ENCODE results near the gene NEURL1B.

NEURL1B gene

DNA sequence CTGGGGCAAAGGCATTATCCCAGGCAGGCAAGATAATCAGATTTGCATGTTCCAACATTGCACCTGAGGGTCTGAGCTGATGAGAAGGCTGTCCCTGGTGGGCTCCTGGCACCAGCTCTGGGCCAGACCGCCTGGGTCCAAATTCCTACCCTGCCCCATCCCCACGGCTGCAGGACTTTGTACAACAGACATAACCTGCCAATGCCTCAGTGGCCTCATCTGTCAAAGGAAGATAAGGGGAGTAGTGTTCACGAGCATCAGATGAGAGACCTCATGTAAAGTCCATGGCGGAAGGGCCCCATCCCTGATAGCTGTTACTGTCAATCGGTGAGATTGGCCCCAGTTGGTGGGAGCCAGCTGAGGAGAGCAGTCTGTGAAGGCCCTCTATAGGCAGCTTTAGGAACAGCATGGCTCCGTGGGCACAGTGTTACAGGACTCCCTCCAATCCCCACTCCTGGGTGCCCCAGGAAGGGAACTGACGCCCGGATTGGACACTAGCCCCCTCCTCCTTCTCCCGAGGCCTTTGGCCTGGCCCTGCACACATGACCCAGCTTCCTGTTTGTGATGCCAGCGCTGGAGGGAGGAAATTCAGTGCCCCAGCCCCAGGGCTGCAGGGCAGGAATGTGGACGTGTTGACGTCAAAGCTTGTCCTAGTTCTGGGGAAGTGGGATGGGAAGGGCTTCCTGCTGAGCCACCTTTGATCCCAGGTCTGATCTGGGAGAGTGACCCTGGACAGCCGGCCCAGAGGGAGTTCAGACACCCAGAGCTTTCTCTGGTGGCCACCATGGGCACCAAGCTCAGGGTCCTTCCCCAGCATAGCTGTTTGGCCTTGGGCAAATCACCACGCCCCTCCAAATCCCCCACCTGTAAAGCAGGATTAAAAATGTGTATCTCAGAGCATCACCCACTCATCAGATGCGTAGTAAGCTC lies 73.7 kb downstream of the NEURL1B start:
- no peak overlapping the region for H3K27ac ChIP-seq
- TF ChIP-seq, protein P1, sequence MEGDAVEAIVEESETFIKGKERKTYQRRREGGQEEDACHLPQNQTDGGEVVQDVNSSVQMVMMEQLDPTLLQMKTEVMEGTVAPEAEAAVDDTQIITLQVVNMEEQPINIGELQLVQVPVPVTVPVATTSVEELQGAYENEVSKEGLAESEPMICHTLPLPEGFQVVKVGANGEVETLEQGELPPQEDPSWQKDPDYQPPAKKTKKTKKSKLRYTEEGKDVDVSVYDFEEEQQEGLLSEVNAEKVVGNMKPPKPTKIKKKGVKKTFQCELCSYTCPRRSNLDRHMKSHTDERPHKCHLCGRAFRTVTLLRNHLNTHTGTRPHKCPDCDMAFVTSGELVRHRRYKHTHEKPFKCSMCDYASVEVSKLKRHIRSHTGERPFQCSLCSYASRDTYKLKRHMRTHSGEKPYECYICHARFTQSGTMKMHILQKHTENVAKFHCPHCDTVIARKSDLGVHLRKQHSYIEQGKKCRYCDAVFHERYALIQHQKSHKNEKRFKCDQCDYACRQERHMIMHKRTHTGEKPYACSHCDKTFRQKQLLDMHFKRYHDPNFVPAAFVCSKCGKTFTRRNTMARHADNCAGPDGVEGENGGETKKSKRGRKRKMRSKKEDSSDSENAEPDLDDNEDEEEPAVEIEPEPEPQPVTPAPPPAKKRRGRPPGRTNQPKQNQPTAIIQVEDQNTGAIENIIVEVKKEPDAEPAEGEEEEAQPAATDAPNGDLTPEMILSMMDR (IDR thresholded peaks at IDR 0.05; ENCODE audit: low read depth, low read length): peak; percentile 91
- H3K4me3 ChIP-seq (ENCODE audit: low read depth, low read length): no peak overlapping the region
- DNase-seq: peak; percentile 85
- no peaks in the 10 kb centered on the region for H3K27me3 ChIP-seq (ENCODE audit: insufficient read depth, low read depth, severe bottlenecking)
- no peaks in the 10 kb centered on the region for H3K36me3 ChIP-seq
- H3K9me3 ChIP-seq (ENCODE audit: severe bottlenecking): no peaks in the 10 kb centered on the region

DNA sequence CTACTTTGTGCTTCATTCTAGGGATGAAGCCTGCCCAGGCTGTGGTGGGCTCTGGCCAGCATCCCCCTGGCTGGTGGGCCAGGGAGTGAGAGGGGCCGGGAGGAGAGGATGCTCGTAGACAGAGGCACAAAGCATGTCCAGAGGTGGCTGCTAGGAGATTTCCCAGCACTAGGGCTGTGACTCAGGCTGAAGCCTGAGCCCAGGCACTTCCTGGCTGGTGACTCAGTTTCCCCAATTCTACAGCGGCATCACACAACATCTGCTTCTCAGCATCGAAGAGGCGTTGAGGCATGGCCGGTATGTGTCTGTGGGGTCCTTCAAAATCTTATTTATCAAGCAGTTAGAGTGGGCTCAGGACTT lies 74.3 kb downstream of the NEURL1B start:
- DNase-seq: no peak
- H3K4me3 ChIP-seq (ENCODE audit: low read depth, low read length): no peak overlapping the region
- H3K27ac ChIP-seq: no peak overlapping the region
- no peaks in the 10 kb centered on the region for H3K27me3 ChIP-seq (ENCODE audit: insufficient read depth, low read depth, severe bottlenecking)
- TF ChIP-seq, protein P1 (IDR thresholded peaks at IDR 0.05; ENCODE audit: low read depth, low read length): no peak
- no peaks in the 10 kb centered on the region for H3K9me3 ChIP-seq (ENCODE audit: severe bottlenecking)
- H3K36me3 ChIP-seq: no peaks in the 10 kb centered on the region

DNA sequence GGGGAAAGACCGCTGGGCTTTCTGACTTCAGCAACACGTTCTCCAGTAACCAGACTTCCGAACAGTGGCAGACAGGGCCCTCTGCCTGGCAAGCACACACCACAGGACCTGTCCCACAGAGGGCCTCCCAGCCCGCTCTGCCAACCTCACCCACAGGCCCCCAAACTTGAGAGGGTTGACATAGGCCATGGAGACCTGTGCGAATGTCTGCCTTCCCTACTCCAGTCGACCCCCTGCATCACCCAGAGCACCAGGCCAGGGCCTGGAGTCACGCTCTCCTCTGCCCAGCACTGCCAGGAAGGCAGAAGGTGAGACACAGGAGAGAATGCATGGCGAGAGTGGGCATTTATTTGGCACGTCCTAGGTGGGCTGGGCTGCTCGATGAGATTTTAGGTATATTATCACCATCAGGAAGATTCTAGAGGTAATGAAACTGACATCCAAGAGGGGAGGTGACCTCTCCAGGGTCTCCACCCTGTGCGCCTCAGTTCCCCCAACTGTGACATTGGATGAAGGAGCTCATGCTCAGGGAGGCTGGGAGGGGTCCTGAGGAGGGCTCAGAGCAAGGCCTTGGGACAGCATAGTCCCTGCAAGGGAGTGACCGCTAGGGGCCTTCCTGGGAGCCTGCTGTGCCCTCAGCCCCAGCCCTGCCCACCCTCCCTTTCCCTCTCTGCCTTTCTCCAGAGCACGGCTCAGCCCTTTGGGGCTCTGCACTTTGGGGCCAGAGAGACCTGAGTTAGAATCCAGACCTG lies 75.0 kb downstream of the NEURL1B start:
- Histone ChIP-seq H3K36me3 (no peaks in the 10 kb centered on the region), H3K27ac (no peak overlapping the region), H3K9me3 (ENCODE audit: severe bottlenecking) (no peaks in the 10 kb centered on the region), H3K27me3 (ENCODE audit: insufficient read depth, low read depth, severe bottlenecking) (no peaks in the 10 kb centered on the region), H3K4me3 (ENCODE audit: low read depth, low read length) (no peak overlapping the region)
- no peak for DNase-seq
- TF ChIP-seq, protein P1 (IDR thresholded peaks at IDR 0.05; ENCODE audit: low read depth, low read length): 0 out of 2 replicates have a peak, but pooled peaks have one; percentile 10

- H3K4me3 ChIP-seq (ENCODE audit: low read depth, low read length): no peak overlapping the region
- H3K9me3 ChIP-seq (ENCODE audit: severe bottlenecking): no peaks in the 10 kb centered on the region
- TF ChIP-seq, protein P1 (IDR thresholded peaks at IDR 0.05; ENCODE audit: low read depth, low read length): peak; percentile 85
- H3K36me3 ChIP-seq: no peaks in the 10 kb centered on the region
- H3K27ac ChIP-seq: no peak overlapping the region
- H3K27me3 ChIP-seq (ENCODE audit: insufficient read depth, low read depth, severe bottlenecking): no peaks in the 10 kb centered on the region
- peak; percentile 83 for DNase-seq
These were observed 75.8 kb downstream of the NEURL1B start for GRCh38 chr5:172716796-172717313.

GRCh38 chr5:172717481-172718195 lies 76.6 kb downstream of the NEURL1B start:
- no peaks in the 10 kb centered on the region for H3K9me3 ChIP-seq (ENCODE audit: severe bottlenecking)
- no peak overlapping the region for H3K27ac ChIP-seq
- no peak for DNase-seq
- H3K36me3 ChIP-seq: no peaks in the 10 kb centered on the region
- H3K27me3 ChIP-seq (ENCODE audit: insufficient read depth, low read depth, severe bottlenecking): no peaks in the 10 kb centered on the region
- TF ChIP-seq, protein P1 (IDR thresholded peaks at IDR 0.05; ENCODE audit: low read depth, low read length): no peak
- no peak overlapping the region for H3K4me3 ChIP-seq (ENCODE audit: low read depth, low read length)
